AG10803 (cell line): ENCODE measurements around the gene ANKRD22.

Experiments
- DNase-seq: peaks from one replicate; pipeline ENCODE4 v3.0.0; 2010; ENCODE audit warnings: low read depth
- H3K4me3 ChIP-seq: 2 replicates; pipeline ENCODE4 v1.5.1; 2011; ENCODE audit warnings: mild to moderate bottlenecking, low read length, control low read depth
- TF ChIP-seq, protein P1 (sequence below): conservative IDR thresholded peaks from 2 replicates; pipeline ENCODE4 v1.5.1; 2011; ENCODE audit warnings: mild to moderate bottlenecking, low read length, control low read depth, inconsistent platforms

The ANKRD22 gene

DNA sequence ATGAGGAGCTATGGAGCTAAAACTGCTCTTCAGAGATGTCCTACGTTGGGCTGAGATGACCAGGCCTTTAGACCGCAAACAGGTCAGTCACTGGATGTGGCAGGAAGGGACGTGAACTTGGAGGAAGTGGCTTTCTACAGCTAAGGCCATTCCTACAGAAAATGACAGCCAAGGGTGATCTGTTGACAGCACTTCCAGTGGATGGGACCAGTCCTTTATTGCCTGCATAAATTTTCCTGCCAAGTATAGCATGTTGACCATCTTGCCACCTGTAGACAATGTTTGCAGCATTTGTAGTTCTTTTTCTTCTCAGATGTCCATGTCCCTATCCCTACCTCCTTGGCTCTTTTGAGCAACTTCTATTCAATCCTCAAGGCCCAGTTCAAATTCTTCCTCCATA, 45.7 kb downstream of the ANKRD22 start:
- no peak for DNase-seq
- TF ChIP-seq, protein P1, sequence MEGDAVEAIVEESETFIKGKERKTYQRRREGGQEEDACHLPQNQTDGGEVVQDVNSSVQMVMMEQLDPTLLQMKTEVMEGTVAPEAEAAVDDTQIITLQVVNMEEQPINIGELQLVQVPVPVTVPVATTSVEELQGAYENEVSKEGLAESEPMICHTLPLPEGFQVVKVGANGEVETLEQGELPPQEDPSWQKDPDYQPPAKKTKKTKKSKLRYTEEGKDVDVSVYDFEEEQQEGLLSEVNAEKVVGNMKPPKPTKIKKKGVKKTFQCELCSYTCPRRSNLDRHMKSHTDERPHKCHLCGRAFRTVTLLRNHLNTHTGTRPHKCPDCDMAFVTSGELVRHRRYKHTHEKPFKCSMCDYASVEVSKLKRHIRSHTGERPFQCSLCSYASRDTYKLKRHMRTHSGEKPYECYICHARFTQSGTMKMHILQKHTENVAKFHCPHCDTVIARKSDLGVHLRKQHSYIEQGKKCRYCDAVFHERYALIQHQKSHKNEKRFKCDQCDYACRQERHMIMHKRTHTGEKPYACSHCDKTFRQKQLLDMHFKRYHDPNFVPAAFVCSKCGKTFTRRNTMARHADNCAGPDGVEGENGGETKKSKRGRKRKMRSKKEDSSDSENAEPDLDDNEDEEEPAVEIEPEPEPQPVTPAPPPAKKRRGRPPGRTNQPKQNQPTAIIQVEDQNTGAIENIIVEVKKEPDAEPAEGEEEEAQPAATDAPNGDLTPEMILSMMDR: no peak
- H3K4me3 ChIP-seq: no peak overlapping the region

DNA sequence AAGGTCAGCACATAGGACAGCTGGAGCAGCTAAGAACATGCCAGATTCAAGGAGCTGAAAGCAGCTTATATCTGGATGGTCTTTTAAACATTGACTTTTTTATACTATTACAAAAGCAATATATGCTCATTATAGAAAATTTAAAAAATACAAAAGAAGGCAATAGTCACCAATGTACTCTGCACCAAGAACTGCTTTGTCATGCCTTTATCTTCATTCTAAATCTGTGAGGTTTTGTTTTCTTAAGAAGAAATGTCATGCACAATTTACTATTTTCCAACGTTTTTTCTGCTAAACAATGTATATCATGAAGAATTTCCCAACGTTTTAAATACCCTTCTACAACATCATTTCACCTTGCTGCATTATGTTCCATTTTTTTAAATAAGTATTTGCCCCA, 46.3 kb downstream of the ANKRD22 start:
- TF ChIP-seq, protein P1: no peak
- H3K4me3 ChIP-seq: no peak overlapping the region

DNA sequence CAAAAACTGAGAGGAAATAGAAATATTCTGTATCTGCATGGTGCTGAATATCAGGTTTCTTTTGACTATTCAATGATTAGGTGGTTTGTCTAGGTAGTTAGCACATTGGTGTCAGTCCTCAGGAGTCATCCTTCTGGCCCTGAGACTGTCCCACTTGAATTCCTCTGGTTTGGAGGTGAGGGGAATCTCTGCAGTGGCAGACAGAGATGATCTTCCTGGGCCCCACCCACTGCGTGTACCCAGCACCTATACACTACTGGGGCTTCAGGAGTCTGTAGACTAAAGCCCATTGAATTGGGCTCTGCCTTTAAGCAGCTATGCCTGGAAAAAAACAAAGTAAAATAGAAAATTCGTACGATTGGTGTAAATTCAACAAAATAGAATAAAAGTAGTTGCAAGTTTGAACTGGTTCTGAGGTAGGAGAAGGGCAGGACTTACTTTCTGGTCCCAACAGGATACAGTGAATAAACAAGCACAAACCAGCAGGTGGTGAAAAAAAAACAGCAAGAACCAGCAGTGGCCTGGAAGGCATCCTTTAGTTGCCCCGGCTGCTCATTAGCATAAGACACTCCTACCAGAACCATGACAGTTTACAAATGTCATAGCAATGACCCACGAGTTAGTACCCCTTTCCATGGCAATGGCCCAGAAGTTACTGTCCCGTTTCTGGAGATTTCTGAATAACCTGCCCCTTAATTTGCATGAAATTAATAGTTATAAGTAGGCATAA, 47.4 kb downstream of the ANKRD22 start:
- DNase-seq: no peak
- H3K4me3 ChIP-seq: no peak overlapping the region
- TF ChIP-seq, protein P1: no peak

More for the DNA sequence above, 46.3 kb downstream of the ANKRD22 start:
- DNase-seq: no peak

DNA sequence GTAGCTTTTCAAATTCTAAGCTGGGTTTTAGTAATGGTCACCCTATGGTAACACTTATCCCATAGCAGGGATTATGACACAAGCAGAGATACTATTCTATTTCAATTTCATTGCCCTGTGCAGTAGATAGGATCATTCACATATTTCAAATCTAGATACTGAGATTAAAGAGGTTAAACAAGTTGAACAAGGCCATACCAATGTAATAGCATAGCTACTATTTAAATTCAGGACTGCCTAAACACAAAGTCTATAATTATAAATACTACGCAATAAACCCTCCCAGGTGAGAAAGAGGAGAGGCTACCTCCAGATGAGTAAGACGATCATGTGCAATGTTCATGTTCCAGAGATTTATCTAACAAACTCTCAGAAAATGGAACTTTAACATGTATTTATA, 48.0 kb downstream of the ANKRD22 start:
- TF ChIP-seq, protein P1: no peak
- H3K4me3 ChIP-seq: no peak overlapping the region
- DNase-seq: no peak

DNA sequence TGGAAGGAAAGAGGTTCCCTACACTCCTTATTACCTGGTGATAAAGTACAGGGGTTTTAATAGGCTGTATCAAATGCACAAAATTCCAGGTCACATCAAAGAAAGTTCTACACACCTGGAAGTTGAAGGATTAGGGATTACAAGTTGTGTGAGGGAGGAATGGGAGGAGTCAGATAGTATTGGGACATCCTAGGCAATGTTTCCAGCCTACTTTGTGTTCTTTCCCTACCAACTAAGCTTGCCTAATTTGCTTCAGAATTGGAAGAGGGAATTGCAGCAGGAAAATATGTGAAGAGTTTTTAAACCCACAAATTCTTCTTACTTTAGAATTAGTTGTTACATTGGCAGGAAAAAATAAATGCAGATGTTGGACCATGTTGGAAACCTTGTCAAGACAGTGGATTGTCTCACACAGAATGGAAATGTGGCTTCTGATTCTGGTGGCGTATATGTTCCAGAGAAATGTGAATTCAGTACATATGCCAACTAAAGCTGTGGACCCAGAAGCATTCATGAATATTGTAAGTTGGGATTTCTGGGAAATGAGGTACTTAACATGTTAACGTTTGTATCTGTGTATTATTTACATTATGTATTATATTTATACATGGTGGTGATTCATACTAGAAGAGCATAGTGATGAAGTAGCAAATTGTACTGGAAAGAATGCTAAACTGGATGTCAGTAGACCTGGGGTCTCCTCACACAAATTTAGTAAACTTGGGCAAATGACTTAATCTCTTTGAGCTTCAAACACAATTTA, 48.9 kb downstream of the ANKRD22 start, which contains the start of gene LIPM:
Gene LIPM, plus strand, starts transcription at position 208 of the 763 bp plus-strand sequence. Its CDS starts 167 bp downstream, at position 375.
- DNase-seq: peak; percentile 33
- TF ChIP-seq, protein P1: no peak
- no peak within 1 kb of the TSS for H3K4me3 ChIP-seq

DNA sequence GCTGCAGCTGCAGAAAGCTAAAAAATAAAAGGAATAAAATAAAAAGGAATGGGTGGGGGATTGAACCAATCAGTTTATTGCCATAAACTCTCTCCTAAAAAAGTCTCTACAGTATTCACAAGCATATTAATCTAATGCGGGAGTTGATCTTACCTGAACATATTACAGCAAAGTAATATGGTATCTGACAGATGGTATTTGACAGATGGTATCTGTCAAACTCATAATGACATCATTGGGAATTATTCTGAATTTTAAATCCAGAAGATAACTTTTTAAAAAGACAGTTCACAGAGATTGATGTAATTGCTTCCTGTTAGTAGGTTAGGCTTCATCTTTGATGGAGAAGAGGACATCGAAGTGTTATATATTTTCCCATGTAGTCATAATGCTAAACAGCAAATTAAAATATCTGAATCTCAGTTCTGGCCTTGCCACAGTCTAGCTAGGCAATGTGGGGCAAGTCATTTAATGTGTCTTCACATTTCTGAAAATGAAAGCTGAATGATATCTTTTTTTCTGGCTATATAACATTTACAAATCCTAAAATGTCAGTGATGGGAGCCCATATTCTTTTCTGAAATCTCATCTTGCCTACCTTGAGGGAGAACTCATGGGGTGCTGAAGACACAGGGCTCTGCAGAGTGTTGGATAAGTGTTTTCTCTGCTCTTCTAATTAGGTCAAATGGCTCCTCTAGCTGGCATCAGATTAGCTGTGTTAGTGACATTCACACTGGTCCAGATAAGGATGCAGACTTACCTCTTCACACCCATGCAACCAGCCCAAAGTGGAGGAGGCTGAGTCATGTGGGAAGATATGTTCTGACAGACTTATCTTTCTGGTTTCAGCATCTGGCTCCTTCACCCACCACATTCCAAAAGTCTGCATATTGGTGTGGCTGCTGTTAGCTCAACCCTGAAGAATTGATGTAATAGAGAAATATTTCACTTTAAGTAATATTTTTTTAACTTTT, 51.2 kb downstream of the ANKRD22 start:
- peak; percentile 68 for DNase-seq
- H3K4me3 ChIP-seq: no peak overlapping the region
- TF ChIP-seq, protein P1: no peak
